Astrocyte of the cerebellum (primary cell): ENCODE results near the gene SP7.

ENCODE experiments used
- DNase-seq: peaks from one replicate; pipeline ENCODE4 v3.0.0-alpha.2; 2011; ENCODE audit warnings: low read depth
- H3K4me3 ChIP-seq: 2 replicates; pipeline ENCODE4 v1.5.1; 2011; ENCODE audit warnings: mild to moderate bottlenecking, low read depth, low read length, moderate library complexity
- CTCF ChIP-seq: IDR thresholded peaks from 2 replicates; pipeline ENCODE4 v1.5.1; 2012; ENCODE audit warnings: low read length, low read depth, moderate library complexity, mild to moderate bottlenecking; ENCODE audit errors: missing control alignments
- in situ Hi-C: cut with HindIII; loops from 2 replicates; pipeline ENCODE4 v1.10.0; 2017; ENCODE audit warnings: low sequenced_read_pairs

Gene SP7

DNA sequence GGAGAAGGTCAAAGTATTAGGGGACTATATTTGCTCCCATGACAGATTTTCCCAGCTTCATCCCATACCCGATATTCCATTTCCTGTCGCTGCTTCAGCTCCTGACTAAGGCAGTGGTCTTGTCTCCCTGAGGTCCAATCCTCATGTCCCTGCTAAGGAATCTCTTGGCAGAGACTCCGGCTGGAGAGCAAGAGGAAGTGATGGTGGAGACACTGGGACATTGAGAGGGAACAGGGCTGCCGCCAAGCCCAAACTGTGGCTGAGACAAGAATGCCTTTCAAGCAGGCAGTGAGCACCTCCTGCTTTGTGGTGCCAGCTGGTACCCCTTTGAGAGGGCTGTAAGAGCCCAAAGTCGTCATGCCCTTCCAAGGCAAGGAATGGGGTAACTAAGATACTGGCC lies 5.5 kb downstream of the SP7 start:
- H3K4me3 ChIP-seq, result no peak overlapping the region
- no peak for TF ChIP-seq CTCF
- in situ Hi-C loops, result no loop called here
- no peak for DNase-seq

DNA sequence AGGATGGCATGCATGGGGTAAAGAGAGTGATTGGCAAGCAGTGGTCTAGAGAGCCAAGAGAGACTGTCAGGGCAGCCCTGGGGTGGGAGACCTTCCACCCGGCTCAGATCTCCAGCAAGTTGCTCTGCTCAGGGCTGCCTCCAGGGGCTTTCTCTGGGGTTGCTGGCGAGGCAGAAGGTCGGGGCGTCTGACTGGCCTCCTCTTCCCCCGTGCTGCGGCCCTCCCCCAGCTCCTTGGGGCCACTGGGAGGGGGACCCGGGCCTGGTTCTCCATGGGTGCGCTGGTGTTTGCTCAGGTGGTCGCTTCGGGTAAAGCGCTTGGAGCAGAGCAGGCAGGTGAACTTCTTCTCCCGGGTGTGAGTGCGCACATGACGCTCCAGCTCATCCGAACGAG lies 8.1 kb downstream of the SP7 start:
- in situ Hi-C loops, result no loop called here
- no peak overlapping the region for H3K4me3 ChIP-seq
- DNase-seq, result no peak
- TF ChIP-seq CTCF, result peak; percentile 8

DNA sequence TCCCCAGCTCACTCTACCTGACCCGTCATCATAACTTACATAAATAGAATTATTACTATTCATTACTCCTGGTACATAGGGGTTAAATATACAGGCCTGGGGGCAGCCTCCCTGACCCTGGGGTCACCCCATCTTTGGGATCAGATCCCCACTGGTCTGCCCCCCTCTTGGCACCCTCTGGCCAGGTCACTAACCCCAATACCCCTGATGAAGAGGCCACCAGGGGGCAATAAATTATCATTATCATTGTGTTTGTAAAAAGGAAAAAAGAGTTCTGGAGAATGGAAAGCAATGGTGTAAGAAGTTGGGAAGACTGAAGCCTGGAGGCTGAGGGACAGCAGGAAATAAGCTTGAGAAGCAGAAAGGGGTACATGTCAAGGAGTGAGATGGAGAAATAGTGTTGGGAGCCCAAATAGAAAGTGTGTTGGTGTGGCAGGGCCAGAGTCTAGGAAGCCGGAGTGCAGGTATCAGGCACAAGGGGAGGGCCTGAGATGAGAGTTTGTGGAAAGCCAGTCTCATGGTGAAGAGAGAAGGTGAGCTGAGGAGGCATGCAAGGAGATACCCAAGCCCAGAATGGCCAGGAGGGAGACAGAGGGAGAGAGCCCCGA lies 8.6 kb downstream of the SP7 start:
- TF ChIP-seq CTCF, result peak; percentile 33
- in situ Hi-C loops, result no loop called here
- no peak for DNase-seq
- no peak overlapping the region for H3K4me3 ChIP-seq

DNA sequence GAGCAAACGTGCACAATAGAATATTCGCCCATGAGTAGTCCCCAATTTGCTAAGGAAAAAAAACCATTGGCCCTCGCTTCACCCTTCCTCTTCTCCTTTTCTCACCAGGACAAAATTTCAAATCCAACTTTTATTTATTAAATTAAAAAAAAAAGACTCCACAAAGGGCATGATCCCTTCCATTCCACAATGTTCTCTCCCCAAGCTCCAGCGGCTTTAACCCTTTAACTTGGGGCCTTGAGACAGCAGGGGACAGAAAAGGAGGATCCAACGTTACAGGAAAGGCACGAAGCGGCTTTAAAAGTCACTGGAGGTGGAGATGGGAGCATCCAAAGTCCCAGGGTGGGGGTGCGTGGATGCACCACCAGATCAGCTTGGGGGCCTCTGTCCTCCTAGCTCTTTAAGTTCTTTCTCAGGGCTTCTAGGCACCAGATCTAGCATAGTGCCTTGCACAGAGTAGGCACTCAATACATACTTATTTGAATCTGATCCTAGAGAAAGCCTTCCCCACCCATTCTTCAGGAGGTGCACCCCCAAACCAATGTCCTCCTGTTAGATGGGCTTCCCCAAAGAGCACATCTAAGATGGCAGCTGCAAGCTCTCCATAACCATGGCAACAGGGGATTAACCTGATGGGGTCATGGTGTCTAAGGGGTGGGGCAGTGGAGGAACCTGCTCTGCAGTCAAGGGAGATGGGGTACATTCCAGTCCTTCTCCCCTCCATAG lies 9.5 kb downstream of the SP7 start:
- no peak overlapping the region for H3K4me3 ChIP-seq
- in situ Hi-C loops, result no loop called here
- no peak for DNase-seq
- no peak for TF ChIP-seq CTCF

DNA sequence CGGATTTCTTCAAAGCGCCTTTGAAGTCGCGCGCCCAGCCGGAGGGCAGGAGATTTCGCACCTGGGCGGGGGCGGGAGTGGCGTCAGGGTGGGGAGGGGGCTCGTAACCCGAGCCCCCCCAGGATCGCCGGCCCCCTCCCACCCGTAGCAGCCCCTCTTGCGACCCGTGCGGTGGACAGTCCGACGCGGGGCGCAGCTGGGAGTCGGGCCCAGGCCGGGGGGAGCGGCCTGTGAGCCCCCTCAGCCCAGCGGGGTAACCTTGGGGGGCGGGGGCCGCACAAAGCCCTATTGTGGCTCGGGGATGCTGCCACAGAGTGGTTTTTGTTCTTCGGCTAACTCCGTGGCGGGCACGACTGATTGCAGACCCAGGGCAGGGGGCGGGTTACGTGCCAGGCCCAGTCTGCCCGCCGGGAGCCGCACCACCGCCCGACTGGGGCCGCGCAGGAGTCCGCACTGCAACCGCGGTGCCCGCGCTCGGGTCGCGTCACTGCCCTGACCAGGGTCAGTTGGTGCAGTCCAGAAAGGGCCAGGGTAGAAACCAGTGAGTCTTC lies 10.6 kb downstream of the SP7 start:
- TF ChIP-seq CTCF, result no peak
- H3K4me3 ChIP-seq, result peak overlapping the region; percentile 47
- DNase-seq, result no peak
- in situ Hi-C loops, result no loop called here

DNA sequence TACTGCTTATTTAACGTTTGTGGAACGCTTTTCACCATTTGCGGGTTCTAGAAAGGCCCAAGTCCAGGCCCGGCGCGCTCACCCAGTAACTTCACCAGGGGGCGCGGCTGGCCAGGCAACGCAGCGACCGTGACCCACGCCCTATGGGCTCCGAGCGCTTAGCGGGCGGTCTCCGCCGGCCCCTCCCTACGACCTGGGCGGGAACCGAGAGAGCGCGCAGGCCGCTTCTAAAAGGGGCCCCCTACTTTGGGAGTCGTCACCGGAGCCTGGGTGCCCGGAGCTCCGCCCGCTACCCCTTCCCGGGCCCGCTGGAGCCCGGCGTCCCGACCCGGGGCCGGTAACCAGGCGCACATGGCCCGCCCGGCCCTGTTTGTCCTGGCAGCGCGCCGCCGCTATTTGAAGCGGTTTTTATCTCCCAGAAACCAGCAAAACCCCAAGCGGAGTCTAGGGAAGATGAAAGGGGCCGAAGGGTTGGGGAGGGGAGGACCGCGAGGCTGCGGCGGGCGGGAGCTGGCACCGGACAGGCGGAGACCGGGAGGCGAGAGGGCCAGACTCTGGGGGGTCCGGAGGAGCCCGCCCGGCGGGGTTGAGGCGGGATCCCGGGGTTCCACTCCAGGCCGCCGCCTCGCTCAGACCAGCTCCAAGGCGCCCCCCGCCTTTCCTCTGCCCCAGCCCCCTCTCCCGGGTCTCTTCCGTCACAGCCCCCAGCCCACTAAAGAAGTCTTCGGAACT lies 11.2 kb downstream of the SP7 start:
- peak; percentile 55 for DNase-seq
- peak overlapping the region; percentile 47 for H3K4me3 ChIP-seq
- peak; percentile 60 for TF ChIP-seq CTCF
- in situ Hi-C loops, result no loop called here
